ENCODE data around the gene KCNS3.

- TF ChIP-seq CTCF (IDR thresholded peaks at IDR 0.05) (no peak), CHD2 (IDR thresholded peaks at IDR 0.05; ENCODE audit: low read length, partially characterized antibody) (no peak), MAX (IDR thresholded peaks at IDR 0.05; ENCODE audit: low read depth) (no peak), ELF1 (IDR thresholded peaks at IDR 0.05) (no peak)
Observed at GRCh38 chr2:17934721-17935120, 56.3 kb downstream of the KCNS3 start.
